Measurements from ENCODE around the gene CHCHD6. TPM values are rescaled to one million over a fixed set of nuclear protein-coding genes. Genes with fewer than 3 reads are reported as not detected.
A peak's percentile ranks its signal among the peaks of the same experiment; 100 is the strongest.

Gene CHCHD6, protein sequence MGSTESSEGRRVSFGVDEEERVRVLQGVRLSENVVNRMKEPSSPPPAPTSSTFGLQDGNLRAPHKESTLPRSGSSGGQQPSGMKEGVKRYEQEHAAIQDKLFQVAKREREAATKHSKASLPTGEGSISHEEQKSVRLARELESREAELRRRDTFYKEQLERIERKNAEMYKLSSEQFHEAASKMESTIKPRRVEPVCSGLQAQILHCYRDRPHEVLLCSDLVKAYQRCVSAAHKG
- 1 to 10 TPM; 7.8 to 7.9 TPM for total RNA-seq
- long read RNA-seq = 0 reads

DNA sequence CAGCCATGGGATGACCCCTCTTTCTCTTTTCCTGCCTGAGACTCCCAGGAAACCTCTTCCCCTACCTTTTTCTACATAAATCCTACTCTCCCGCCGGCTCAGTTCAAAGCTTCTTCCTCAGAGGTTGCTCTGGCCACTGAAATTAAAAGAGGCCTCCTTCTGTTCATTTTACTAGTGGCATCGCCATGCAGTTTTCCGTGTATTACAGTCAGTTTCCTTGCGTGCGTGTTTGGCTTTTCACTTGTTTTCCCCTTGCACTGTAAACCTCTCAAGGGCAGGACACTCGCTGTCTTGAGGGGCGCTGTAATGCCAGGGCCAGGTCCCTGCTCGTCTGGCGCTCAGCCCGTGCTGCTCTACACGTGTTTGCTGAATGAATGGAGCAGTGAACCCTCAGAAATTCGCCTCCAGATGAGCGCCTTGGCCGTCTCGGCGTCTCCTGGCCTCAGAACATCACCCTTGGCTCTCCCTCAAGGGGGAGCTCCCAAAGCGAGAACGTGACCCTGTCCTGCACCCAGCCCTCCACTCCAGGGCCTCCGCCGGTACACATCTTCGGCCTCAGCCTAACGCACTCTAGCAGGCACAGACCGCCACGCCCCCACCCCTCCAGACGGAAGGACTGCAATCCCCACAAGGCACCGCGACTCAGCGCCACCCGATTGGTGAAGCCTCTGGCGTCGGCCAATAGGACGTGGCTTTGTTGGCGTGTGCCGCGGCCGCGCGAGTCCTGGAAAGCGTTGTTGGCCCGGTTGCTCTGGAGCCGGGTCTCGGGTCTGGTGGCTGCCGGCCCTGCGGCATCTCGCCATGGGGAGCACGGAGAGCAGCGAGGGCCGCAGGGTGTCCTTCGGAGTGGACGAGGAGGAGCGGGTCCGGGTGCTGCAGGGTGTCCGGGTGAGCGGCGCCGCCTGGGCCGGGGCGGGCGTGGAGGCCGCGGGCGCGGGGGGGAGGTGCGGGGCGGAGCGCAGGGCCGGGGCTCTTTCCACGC lies at the start of gene CHCHD6:
Gene CHCHD6 (plus strand): TSS at position 729 of the 982 bp plus-strand sequence. CDS start 73 bp downstream, at position 802.
- ATAC-seq (peak; percentile 99 to 100), DNase-seq (peak; percentile 96)
- intact Hi-C loops (cut with DNase I) = no loop called here

DNA sequence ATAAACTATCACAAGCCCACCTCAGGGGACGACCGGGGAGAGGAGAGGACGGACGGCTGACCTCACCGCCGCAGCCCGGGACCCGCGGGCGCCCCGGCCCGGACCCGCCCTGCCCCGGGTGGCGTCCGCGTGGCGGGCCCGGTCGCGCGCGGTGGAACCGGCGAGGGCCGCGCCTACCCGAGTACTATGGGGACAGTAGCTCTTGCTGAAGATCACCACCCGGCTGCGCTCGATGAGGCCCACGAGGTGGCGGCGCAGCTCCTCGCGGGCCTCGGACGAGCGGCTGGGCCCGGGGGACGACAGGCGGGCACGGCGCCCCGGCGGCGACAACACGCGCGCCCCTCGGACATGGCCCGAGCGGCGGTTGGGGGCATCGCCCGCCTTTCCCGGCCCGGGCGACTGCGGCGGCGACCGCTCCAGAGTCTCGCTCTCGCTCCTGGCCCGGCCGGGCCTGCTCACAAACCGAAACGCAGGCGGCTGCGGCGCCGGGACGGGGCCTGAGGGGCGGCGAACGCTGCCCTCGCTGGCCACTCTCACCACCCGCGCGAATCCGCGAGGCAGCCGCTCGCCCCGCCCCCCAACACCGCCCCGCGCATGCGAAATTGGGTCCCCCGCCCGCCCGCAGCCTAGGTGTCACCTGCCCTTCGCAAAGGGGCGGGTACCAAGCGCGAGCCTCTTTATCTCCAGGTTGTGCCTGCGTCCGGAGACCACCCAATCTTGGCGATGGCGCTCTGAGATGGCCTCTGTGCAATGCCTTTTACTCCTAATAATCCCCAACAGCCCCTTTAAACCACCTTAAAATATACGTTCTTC lies 49.3 kb upstream of the CHCHD6 start, which contains the start of gene TXNRD3:
Gene TXNRD3 (minus strand): TSS at position 554 of the 813 bp plus-strand sequence.
- intact Hi-C loops (cut with DNase I) = no loop called here
- ATAC-seq (peak; percentile 98), DNase-seq (peak; percentile 89)

DNA sequence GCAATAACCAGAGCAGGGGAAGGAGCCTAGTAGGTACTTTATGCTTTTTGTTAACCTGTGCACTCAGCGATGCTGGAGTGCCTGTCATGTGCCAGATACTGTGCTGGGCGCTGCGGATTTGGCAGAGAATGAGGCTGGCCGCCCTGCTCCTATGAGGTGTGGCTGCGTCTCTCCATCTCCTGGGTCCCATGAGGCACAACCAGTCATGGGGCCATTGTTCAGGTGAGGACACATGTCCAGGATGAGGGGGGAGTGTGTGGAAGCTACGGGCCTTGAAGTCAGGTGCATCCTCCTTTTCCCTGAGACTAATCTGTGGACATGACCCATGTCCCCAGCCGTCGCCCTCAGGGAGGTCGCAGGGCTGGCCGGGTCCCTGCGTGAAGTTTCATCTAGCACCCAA lies 48.2 kb upstream of the CHCHD6 start:
- intact Hi-C loops (cut with DNase I) = no loop called here
- ATAC-seq (no peak), DNase-seq (no peak)

DNA sequence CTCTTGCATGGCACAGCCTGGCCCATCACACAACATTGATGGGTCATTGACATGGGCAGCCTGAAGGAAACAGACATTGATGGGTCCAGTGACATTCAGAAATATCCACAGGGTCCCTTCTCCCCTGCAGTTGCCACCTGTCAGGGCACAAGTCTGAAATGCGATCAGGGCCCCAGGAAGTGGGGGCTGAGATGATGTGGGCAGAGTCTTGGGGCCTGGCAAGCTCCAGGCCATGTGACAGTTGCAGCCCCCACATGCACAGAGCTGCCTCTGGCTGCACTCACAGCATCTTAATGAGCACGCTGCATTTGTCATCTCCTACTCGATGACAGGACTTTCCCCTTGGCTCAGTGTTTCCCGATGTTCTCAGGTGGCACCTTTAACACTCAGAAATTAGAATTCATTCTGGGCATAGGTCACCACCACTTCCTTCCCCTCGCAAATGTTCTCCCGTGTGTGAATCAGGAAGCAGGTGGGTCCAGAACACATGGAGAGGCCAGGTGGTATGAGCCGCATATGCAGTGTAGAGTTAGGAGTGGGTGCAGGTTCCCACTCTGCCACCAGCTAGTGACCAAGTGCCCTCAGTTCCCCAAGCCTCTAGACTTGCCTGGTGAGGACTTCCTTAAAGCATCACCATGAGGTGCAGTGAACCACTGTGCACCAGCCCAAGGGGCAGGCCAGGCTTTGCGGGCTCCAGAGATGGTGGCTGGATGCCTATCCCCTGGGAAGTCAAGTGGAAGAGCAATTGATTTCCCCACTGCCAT lies 47.5 kb upstream of the CHCHD6 start:
- ATAC-seq = no peak
- intact Hi-C loops (cut with DNase I) = no loop called here
- DNase-seq = no peak

DNA sequence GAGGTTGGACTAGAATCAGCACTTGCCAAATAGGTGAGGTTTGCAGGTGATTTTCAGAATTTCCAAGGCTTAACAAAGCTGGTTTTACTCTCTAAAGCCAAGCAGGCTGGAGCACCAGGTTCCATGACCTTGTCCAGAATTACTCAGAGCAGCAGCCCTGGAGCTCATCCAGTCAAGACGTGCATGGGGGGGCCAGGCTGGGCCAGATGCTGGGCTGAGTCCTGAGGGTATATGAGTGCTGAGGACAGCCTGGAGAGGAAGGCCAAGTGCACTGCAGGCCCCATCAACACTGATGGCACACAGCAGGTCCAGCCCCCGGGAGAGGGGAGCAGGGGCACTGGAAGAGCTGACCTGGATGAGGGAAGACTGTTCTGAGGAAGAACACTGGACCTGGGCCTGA lies 46.1 kb upstream of the CHCHD6 start:
- DNase-seq = no peak
- ATAC-seq = no peak
- intact Hi-C loops (cut with DNase I) = no loop called here

DNA sequence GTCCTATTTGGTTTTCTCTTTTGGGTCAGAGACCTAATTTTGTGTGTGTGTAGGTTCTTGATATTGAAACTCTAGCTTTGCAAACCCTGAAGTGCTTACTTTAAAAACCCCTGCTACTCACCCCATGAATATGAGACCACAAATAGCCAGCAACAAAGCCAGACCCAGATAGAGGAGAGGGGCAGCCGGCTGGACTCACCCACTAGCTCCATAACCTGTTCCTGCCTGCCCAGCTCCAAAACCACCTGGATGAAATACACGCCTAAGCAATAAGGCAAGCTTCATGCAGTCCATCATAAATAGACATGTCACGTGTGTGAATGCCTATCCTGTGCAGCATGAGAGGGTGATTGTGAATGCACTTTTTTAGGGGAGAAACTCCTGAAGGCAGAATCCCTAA lies 45.5 kb upstream of the CHCHD6 start:
- DNase-seq = no peak
- intact Hi-C loops (cut with DNase I) = no loop called here
- no peak for ATAC-seq

DNA sequence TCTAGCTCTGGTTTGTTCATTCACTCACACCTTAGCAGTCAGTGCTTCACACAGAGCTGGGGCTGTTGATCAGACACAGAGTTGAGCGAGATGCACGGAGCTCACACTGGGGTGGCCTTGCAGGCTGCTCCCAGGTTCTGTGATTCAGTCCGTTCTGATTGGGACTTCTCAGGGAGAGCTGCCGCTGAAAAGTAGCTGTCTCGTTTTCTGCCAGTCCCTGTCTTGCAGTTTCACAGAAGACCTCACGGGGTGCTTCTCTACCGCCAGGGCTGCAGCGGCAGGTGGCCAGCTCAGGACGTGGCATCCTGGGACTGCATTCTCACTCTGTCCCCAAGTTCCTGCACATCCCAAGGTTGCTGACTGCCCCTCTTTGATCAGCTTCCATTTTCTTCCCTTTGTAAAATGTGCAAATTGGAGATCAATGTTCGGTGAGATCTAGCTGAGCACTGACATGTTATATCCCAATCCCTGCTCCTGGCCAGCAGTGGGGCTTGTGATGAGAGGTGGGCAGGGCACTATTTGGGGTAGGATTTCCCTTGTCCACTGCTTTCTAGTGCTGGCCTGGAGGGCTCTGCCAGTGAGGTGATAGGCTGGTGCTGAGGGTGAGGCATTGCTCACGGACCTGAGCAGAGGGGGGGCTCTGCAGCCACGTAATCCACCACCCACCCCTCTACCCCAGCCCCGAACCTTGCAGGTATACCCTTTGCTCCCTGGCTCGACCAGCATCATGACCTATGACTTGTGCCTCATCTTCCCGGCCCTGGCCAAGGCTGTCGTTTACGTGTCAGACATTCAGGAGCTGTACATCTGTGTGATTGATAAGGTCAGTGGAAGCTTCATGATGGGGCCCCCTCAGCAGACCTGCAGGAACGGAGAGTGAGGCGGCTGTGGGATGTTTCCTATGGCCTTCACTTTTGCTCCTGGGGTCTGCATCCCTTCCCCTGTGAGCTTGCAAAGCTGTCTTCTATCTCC lies 43.8 kb upstream of the CHCHD6 start:
- DNase-seq (no peak), ATAC-seq (no peak)
- intact Hi-C loops (cut with DNase I) = no loop called here

DNA sequence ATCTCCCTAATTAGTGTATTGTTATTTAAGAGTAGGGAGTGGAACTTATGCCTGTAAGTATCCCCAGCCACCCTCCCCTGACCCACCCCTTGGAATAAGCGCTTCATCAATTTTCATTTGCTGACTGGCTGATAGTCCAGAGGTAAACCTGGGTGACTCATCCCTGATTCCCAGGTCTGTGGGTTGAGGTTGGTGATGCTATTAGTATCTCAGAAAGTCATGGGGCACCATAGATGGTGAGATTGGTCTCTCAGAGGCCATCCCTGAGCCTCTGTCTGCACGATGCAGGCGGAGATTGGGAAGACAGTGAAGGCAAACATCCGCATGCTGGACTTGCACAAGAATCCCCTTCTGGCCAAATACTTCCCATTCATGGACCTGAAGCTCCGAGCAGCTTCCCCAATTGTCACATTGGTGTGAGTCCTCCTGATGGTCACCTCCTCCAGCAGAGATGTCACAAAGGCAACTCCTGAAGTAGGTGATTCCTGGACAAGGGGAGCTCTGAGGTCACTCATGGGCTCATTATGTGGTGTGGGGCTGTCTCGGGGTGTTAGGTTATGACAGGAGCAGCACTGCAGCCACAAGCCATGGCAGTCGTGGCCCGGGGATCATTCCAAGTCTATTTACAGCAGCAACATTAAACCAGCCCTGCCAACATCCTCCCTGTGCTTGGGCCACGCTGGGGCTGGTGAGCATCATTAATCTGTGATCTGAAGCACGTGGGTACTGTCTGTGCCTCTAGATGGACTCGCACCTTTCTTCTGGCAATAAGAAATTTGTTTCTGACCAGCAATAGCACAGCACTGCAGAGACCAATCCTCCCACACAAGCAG lies 42.3 kb upstream of the CHCHD6 start:
- intact Hi-C loops (cut with DNase I) = no loop called here
- ATAC-seq (peak; percentile 31 to 71), DNase-seq (no peak)

DNA sequence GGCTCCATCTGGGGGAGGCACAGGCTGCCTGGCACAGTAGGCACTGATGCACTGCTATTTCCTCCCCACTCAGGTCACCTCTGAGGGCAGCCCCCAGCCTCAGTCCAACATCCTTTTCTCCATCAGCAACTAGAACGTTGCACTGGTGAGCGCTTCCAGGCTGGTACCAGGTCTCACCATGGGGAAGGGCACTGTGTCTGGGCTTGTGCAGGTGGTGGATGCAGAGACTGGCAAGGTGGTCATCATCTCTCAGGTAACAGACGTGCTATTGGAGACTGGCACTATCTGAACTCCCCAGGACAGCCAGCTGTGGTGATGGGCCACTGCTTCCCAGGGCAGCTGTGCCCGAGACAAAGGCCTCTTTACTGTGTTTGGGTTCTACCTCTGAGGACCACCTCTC lies 40.8 kb upstream of the CHCHD6 start:
- intact Hi-C loops (cut with DNase I) = no loop called here
- ATAC-seq = no peak

DNA sequence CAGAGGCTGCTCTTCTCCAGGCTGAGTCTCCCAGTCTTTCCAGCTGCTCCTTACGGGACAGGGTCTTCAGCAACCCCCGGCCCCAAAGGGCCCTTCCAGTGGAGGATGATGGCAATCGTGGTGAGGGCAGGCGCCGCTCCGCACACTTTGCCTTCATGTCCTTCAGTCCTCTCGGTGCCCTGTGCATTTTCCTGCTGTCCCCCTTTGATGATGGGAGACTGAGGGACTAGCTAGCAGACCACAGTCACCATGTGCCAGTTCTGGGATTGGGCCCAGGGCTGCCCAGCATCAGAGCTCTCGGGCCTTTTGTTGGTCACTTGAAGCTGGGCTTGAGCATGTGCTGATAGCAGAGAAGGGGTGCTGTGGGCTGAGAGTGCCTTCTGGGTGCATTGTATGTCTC lies 40.3 kb upstream of the CHCHD6 start:
- ATAC-seq (no peak), DNase-seq (no peak)
- intact Hi-C loops (cut with DNase I) = no loop called here

More for the DNA sequence above, 40.8 kb upstream of the CHCHD6 start:
- no peak for DNase-seq

DNA sequence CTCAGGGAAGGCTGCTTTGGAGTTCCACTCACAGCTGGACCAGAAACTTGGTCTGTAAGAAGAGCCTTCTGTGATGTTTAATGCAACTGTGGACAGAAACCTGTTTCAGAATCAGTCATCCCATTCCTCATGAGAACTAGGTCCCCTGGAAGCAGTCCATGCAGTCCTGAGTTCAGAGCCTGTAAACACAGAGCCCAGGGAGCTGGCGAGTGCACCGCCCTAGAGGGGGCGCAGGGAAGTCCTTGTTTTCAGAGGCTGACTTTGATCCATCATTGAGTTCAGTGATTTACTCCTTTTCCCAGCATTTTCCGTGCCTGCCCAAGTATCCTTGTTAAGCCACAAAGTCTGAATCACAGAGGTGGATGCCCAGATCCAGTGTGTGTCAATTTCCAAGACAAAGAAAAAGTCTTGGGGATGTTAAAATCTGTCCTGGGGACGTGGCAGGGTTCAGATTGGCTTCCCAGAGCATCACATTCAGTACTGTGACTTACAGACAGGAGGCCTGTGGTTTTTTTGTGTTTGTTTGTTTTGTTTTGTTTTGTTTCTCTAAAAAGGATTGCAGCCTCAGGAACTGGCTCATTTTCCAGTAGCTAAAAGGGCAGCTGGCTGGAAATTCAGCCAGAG lies 39.3 kb upstream of the CHCHD6 start:
- intact Hi-C loops (cut with DNase I) = no loop called here
- ATAC-seq (no peak), DNase-seq (no peak)

DNA sequence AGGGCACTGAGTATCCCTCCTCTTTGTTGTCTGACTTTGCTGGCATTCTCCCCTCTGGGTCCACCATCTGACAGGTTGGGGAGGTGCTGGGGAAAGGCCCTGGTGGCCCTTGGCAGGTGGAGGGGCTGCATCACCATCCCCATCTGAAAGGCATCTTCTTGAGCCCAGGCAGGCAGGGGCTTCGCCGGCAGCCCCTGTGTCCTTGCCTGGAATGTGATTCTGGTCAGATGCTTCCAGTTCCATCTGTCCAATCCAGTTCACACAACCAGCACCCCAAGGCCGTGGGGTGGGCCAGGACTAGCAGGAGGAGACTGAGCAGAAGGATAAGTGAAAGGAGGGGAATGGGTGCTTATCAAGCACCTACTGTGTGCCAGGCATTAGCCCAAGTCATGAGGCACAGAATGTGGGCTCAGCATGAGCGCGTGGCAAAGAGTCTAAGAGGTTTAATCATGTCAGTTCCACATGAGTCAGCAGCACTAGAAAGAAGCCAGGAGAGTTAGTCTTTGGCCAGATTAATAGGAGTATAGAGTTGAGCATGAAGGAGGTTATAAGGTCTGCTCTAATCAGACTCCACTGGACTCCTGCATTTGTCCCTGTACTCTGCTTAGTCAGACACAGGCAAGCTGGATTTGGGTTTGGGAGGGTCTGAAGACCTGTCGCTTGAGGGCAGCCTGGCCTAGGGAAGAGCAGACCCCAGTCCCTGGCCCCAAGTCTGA lies 38.7 kb upstream of the CHCHD6 start:
- DNase-seq (no peak), ATAC-seq (no peak)
- intact Hi-C loops (cut with DNase I) = no loop called here

DNA sequence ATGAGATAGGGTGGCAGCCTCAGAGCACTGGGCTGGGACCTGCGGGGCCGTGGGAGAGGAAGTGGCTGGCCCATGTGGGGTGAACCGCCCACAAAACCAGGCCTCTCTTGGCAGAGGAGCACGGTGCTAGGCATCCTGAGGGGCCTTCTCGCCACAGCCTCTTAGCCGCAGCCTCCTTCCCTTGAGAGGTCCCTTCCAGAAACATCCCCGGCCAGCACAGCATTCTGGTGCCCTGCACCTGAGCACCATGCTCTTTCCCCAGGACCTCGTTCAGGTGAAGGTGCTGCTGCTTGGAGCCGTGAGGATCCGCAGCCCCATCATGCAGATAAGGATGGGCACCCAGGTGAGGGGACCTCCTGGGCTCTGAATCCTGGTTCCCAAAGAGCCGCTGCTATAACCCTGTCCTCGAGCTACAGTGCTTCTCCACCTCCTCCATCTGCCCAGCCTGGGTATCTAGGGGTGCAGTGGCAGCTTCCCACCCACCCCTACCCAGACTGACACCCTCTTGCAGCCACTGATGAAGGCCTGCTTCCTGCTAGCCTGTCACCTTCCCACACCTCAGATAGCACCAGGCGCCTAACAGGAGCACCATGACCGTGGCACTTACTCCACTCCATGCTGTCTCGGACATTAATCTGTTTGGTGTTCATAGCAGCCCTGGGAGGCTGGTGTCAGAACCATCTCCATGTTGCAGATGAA lies 37.9 kb upstream of the CHCHD6 start:
- intact Hi-C loops (cut with DNase I) = no loop called here
- ATAC-seq (no peak), DNase-seq (no peak)

DNA sequence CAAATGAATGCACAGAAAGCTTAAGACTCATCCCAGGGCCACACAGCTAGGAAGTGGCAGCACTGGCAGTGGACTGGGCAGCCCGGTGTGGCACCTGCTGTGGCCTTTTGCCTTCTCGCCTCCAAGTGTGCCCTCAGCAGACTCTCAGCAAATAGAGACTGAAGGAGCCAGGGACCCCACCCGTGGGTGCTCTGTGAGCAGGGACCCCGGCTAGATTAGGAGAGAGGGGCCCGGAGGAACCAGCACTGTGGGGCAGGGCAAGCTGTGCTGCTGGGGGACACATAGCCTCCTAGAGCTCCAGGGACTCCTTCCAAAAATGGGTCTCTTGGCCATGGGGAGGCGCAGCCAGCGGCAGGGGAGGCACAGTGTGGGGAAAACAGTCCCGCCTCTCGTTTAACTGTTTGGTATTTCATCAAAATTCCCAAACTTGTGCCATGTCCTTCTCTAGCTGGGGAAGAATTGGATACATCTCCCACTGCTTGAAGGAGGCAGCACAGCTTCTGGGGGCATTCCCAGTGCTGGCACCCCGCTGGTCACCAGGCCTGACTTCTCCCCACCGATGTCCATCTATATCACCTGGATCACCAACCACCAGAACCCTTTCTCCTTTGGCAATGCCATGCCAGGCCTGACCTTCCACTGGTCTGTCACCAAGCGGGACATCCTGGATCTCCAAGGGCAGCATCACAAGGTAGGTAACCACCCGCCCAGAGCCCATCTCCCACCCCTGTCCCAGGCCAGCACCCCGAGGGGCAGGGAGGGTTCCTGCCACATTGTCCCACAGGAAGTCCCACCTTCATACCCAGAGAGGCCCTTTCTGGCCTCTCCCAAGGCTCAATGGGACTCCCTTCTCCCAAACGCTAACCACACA lies 37.1 kb upstream of the CHCHD6 start:
- ATAC-seq (no peak), DNase-seq (no peak)
- intact Hi-C loops (cut with DNase I) = no loop called here

Data from left cardiac atrium (tissue), 4 donors.